Adrenal gland (tissue), 5 donors: ENCODE data around the gene TPX2.

Source experiments
- POLR2A ChIP-seq, 2 donors: fragments of 450-650 bp; IDR thresholded peaks; one replicate each; pipeline ENCODE4 v1.6.1; 2017; ENCODE audit warnings: antibody characterized with exemption in 2 of 2, mild to moderate bottlenecking in 2 of 2, moderate library complexity in 1 of 2
- TF ChIP-seq, protein P1 (sequence below), 6 experiments: fragments of 450-650 bp in 4 of 6; fragments of 200-600 bp in 2 of 6; sonication (generic) in 1 of 6; IDR thresholded peaks; 1 replicate in 5 of 6; 2 replicates in 1 of 6; pipeline versions ENCODE4 v1.5.1 to v1.8.0; 2016 to 2021; ENCODE audit warnings: antibody characterized with exemption in 6 of 6, mild to moderate bottlenecking in 2 of 6, moderate library complexity in 1 of 6
- donor health status: DM: no; HTN: no; CAD: no.

DNA sequence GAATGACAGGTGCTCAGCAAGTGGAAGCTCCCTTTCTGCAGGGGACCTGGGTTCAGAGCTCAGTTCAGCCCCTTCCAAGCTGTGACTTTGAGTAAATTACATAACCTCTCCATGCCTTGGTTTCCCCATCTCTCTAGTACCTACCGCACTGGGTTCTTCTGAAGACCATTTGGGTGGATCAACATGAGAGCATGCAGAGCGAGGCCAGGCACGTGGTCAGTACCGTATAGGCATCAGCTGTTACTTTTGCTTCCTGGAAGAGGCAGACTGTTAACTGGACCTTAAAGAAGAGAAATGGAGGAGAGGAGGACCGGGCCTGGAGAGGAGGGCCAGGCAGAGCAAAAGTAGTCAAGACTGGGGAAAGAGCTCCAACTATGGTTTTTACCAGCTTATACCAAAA is 78.4 kb downstream of the TPX2 start:
- TF ChIP-seq, protein P1, sequence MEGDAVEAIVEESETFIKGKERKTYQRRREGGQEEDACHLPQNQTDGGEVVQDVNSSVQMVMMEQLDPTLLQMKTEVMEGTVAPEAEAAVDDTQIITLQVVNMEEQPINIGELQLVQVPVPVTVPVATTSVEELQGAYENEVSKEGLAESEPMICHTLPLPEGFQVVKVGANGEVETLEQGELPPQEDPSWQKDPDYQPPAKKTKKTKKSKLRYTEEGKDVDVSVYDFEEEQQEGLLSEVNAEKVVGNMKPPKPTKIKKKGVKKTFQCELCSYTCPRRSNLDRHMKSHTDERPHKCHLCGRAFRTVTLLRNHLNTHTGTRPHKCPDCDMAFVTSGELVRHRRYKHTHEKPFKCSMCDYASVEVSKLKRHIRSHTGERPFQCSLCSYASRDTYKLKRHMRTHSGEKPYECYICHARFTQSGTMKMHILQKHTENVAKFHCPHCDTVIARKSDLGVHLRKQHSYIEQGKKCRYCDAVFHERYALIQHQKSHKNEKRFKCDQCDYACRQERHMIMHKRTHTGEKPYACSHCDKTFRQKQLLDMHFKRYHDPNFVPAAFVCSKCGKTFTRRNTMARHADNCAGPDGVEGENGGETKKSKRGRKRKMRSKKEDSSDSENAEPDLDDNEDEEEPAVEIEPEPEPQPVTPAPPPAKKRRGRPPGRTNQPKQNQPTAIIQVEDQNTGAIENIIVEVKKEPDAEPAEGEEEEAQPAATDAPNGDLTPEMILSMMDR (IDR thresholded peaks at IDR 0.05), result no peak
- TF ChIP-seq POLR2A (IDR thresholded peaks at IDR 0.05), result no peak
